Activated CD8-positive, alpha-beta memory T cell treated with anti-CD3 and anti-CD28 coated beads, Interleukin-2, amount 50 U/mL, for 1 hour (primary cell): ENCODE measurements around the gene DZIP1.

Experiments
- DNase-seq: peaks from one replicate; pipeline ENCODE4 v3.0.0-alpha.2; 2020; ENCODE audit errors: extremely low read depth

Gene DZIP1

DNA sequence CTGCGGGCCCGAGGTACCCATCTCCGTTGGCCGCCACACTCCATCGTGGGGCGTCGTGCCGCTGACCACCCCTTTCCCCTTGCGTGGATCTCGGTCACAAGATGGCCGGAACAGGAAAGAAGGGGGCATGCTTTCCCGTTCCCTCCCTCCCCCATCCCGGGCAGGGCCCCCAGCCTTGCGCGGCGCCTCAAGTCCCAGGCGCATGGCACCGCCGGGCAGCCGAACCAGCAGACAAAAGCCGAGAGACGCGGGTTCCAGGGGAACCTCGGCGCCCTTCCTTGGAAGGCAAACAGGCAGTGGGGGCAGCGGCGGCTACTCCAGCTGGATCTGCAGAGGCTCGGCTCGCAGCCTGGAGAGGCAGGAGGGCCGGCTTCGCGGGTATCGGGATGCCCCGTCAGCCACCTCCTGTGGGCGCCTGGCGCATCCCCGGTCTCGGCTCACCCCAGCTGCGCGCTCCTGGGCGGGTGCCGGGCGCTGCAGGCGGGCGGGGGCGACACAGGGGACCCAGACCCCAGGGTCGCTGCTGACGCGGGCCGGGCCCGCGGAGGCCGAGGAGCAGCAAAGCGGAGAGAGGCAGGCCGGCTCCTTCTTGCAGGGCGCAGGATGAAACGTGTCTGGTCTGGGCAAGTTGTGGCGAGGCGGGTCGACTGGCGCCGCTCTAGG is 439 bp downstream of the DZIP1 start:
- no peak for DNase-seq

- DNase-seq, result no peak
Observed at GRCh38 chr13:95643571-95643935, 953 bp downstream of the DZIP1 start.

DNA sequence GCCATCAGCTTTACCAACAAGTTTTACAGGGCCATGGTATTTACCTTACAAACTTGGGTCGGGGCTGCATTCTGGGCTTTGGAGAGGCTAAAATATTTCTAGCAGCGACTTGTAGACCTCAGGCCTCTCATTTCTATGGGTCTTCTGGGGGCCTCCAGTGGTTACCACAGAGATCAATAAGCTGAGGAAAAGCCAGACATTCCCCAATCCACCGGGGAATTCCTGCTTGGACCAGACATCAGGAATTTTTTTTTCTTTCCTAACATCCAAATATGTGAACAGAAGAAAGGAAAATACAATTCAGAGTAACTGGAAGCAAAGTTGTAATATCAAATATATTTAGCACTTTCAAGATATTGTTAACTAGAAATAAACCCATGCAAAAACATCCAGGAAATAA is 1.5 kb downstream of the DZIP1 start:
- DNase-seq, result no peak

GRCh38 chr13:95642028-95642621 is 2.4 kb downstream of the DZIP1 start:
- no peak for DNase-seq

- DNase-seq, result no peak
Observed at GRCh38 chr13:95641291-95642027, 3.0 kb downstream of the DZIP1 start.

- DNase-seq, result no peak
Observed at GRCh38 chr13:95636853-95637252, 7.7 kb downstream of the DZIP1 start.

DNA sequence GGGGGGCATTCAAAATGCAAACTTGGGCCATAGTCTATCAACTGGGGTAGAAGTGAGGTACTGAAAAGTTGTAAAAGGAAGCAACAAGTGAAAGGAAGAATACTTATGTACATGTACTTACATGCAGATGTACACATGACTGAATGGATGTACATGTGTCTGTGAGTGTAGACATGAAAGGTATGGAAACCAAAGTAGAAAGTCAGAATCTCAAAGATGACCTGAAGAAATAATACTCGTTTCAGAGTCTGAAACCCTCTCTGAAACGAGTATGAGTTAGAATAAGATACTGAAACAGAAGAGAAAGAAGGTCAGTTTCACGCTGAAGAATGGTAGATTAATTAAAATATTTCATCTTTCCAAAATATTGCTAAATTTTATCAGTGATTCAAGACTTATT is 13.9 kb downstream of the DZIP1 start:
- no peak for DNase-seq

DNA sequence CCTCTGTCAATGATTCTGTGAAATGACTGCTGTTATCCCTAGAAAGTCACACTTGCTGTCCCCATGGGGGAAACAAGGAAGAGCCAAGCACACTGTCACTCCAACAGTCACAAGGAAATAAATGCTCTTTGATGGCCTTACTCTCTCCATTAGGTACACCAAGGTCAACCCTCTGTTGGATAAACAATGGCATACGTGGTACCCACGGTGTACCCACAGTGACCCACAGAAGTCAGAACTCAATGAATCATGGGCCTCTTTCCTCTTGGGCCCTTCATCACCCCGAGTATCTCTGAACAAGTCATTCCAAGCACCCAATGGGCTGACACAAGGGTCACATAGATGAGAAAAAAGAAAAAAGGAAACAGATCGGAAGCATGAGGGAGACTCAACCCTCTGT is 15.4 kb downstream of the DZIP1 start:
- DNase-seq, result no peak

- DNase-seq, result no peak
Observed at GRCh38 chr13:95628488-95628887, 16.0 kb downstream of the DZIP1 start.

GRCh38 chr13:95627590-95627989 is 16.9 kb downstream of the DZIP1 start:
- no peak for DNase-seq

- DNase-seq, result no peak
Observed at GRCh38 chr13:95626768-95627167, 17.7 kb downstream of the DZIP1 start.

DNA sequence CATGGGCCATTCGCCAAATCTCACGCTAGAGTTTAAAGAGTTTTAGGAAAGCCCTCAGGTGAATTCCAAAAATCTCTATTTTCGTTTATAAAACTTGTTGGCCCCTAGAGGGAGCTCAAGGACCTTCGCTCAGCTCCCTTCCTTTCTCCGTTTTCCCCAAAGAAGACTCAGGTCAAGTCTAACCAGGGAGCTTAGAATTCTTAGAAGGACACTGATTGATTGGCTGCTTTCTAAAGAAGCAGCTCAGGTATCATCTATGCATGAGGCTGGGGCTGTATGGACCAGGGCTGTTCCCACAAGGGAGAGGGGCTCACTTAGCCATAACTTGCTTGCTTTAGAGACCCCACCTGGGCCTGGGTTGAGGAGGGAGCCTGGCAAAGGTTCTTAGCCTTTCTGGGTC is 20.5 kb downstream of the DZIP1 start:
- no peak for DNase-seq

GRCh38 chr13:95623141-95623540 is 21.4 kb downstream of the DZIP1 start:
- DNase-seq, result no peak

- DNase-seq, result no peak
Observed at GRCh38 chr13:95620825-95621498, 23.5 kb downstream of the DZIP1 start.

DNA sequence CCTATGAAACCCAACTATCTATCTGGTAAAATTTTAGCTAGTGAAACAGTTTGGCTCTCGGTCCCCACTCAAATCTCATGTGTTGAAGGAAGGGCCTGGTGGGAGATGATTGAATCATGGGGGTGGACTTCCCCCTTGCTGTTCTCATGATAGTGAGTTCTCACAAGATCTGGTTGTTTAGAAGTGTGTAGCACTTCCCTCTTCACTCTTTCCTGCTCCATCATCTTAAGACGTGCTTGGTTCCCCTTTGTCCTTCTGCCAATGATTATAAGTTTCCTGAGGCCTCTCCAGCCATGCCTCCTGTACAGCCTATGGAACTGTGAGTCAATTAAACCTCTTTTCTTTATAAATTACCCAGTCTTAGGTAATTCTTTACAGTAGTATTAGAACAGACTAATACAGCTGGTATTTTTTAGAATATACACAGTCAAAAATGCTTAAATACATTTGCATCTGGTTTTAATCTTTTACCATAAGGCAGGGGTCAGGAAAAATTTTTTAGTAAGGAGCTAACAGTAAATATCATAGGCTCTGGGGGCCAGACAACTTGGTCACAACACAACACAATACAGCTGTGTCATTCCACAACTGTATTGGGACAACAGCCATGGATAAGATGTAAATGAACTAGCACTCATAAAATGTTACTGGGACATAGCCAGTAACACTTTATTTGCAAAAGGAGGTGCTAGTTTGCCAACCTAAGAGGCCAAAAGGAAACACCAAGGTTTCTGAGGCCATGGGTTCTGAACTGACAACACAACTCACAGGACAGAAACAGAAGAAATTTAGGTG is 24.3 kb downstream of the DZIP1 start:
- no peak for DNase-seq

DNA sequence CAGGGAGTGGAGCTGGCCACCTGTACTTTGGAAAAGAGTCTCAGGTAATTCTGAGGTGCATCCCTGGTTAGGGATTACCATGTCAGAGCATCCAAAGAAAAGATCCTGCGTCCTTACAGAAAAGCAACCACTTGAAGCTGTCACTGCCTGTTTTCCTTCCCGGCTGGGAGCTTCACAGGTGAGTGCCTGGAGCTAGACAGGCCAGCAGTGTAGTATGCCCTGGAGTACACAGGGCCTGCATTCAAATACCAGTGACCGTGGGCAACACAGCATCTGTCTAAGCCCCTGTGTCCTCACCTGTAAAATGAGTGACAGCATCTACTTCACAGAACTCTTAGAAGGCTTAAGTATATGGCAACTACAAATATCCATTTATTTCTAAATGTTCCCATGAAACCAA is 29.0 kb downstream of the DZIP1 start:
- no peak for DNase-seq

- no peak for DNase-seq
Observed at GRCh38 chr13:95614641-95615245, 29.8 kb downstream of the DZIP1 start.

GRCh38 chr13:95608640-95609323 is 35.7 kb downstream of the DZIP1 start:
- DNase-seq, result no peak

DNA sequence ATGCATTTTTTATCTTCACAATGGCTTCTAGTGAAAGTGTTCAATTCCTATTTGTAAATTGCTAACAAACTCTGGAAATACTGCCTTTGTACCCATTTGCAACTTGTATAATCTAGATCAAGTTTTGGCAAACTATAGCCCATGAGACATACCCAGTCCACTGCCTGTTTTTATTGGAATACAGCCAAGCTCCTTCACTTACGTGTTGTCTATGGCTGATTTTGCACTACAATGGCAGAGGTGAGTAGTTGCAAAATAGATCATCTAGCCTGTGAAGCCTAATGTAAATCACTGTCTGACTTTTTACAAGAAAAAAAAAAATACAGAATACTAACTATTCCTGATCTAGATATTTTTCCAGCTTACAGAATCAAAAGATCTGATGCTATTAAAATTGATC is 37.1 kb downstream of the DZIP1 start:
- no peak for DNase-seq

- DNase-seq, result no peak
Observed at GRCh38 chr13:95605448-95606125, 38.9 kb downstream of the DZIP1 start.
